HG03066 (cell line): ENCODE results near the gene SLC41A1.

ENCODE experiments used
- ATAC-seq: cut with Tn5 transposase; IDR thresholded peaks from one replicate; pipeline ENCODE4 v1.9.1; 2021; ENCODE audit warnings: low read depth; ENCODE audit not compliant: unreplicated experiment

Gene SLC41A1

DNA sequence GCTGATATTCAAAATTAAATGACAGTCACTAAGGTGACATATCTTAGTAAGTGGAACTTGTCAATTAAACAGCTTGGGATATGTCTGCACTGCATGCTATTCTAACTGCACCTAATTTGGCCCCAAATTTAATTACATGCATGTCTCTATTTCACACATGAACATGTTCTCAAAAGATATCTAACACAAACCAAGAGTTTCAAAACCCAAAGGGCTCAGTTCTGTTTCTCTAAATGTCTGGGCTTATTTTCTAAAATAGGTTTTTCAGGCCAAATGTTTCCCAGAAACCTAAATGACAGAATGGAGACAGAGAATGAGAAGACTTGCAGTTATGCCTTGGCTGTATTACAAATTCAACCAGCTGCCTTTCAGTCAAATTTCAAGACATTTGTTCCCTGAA, 49.0 kb downstream of the SLC41A1 start:
- no peak for ATAC-seq

DNA sequence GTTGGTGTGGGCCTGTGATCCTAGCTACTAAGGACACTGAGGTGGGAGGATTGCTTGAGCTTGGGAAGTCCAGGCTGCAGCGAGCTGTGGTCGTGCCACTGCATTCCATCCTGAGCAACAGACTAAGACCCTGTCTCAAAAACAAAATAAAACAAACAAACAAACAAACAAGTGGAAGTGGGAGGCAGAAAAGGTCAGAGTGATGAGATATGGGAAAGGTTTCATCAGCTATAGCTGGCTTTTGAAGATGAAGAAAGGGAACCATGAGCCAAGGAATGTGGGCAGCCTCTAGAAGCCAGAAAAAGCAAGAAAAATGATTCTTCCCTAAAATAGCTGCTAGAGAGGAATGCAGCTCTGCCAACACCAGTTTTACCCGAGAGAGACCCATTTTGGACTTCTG, 52.4 kb downstream of the SLC41A1 start:
- no peak for ATAC-seq

DNA sequence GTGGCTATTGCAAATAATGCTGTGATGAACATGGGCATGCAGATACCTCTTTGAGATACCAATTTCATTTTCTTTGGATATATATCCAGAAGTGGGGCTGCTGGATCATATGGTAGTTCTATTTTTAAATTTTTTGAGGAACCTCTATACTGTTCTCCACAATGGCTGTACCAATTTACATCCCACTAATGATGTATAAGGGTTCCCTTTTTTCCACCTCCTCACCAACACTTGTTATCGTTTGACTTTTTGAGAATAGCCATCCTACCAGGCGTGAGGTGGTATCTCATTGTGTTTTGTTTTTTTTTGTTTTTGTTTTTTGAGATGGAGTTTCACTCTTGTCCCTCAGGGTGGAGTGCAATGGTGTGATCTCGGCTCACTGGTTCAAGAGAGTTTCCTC, 56.4 kb downstream of the SLC41A1 start:
- no peak for ATAC-seq

DNA sequence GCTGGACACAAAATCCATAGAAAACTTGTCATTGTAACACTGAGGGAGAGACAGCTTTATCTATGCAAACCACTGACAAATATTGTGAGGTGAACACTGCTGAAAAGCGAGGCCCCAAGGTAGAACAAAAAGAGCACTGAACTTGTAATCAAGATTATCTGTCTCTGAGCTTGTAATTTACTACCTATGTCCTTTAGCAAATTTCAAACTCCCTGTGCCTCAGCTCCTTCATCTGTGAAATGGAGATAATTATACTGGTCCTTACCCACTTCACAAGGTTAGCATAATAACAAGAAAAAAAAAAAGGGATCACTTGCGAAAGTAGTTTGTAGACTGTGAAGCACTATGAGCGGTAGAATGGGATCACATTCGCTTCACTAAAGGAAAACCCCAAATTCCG, 58.1 kb downstream of the SLC41A1 start:
- ATAC-seq: no peak

DNA sequence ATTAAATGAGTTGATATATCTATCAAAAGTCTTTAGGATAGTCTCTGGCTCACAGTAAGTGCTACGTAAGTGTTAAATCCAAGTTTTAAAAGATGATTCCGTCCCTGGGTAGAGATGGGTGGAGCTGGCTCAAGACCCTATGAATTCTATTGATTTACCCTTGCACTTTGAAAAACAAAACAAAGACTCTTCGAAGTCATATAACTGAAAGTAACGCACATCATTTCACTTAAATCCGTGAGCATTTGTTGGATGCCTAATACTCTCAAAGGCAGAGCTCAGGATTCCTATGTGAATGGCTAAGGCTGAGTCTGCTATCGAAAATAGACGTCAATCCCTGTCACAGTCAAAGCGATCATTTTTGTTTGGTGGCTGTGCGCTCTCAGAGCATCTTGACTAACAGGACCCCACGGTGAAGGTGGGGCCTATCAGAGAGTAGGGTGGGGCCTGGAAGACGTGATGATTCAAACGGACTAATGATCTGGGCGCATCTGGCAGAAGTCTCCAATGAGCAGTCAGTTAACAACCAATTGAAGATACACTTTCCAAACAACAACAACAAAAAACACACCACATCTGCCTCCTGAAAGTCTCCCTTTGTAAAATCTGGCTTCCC, 61.9 kb downstream of the SLC41A1 start:
- no peak for ATAC-seq

DNA sequence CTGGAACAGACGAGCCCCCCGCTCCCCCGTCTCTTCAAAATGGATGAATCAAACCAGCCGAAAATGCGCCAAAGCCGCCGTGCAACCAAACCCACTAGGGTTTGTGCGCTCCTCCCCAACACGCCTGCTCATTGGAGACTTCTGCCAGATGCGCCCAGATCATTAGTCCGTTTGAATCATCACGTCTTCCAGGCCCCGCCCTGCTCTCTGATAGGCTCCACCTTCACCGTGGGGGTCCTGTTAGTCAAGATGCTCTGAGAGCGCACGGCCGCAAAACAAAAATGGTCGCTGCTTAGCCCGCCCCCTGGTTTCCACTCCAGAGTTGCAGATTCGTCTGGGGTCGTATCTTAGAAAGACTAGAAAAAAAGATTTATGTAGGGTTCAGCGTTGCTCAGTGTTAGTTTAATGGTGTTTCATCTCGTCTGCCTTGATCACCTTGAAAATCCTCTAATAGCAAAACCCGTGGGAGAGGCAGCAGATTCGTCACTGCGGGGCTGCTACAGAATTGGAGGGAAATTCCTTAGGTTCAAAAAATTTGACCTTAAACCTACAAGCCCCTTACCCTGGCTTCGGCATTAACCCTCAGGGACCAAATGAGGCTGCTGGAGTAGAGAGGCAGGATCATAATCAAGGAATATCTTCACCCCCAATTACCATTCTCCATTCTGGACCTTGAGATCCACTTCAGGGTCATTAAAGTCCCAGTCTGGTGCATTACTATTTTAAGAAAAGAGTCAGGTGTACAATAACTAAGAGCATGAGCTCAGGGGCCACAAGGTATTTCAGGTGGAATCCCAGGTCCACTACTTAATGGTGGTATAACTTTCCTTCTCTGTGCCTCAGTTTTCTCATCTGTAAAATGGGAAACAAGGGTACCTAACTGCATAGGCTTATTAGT, 62.6 kb downstream of the SLC41A1 start, which contains the start of gene NUCKS1:
TSS of gene NUCKS1 (minus strand) at position 45 of the 898 bp plus-strand sequence. CDS start 209 bp downstream, outside the sequence.
- ATAC-seq: peak; percentile 80

DNA sequence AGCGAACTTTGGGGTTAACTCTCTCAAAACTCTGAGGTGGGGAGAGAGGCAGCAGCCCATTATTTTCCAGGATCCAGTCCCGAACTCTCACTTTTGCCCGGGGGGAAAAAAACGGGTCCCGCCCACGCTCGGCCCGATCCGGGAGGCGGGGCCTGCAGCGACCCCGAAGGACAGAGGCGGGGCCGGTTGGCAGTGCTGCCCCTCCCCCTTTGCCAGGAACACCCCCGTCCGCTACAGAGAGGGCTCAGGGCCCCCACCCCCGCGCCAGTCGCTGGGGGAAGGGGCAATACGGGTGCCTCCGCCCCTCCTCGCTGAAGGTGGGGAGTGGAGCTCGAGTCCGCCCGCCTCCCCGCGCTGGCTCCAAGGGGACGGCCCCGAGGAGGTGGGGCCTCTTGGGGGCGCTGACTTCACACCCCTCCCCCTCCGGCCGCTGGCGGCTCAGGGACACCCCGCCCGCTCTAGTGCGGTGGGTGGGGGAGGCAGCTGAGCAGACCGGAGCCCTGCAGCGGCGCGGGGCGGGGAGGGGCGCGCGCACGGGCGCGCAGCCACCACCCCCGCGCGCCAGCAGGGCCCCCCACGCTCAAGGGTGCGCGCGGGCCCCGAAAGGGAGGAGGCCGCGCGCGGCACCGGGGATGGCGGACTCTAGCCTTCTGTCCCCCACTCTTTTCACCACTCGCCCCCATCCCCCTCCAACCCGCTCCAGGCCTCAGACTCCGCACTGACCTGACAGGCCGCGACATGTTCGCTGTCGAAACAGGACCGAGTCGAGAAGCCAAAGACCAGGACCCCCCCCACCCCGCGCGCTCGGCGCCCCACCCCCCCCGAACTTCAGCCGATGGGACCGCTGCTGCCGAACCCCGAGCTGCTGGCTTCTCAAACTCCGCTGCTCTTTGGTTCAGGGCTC, 63.5 kb downstream of the SLC41A1 start:
- peak; percentile 62 for ATAC-seq

DNA sequence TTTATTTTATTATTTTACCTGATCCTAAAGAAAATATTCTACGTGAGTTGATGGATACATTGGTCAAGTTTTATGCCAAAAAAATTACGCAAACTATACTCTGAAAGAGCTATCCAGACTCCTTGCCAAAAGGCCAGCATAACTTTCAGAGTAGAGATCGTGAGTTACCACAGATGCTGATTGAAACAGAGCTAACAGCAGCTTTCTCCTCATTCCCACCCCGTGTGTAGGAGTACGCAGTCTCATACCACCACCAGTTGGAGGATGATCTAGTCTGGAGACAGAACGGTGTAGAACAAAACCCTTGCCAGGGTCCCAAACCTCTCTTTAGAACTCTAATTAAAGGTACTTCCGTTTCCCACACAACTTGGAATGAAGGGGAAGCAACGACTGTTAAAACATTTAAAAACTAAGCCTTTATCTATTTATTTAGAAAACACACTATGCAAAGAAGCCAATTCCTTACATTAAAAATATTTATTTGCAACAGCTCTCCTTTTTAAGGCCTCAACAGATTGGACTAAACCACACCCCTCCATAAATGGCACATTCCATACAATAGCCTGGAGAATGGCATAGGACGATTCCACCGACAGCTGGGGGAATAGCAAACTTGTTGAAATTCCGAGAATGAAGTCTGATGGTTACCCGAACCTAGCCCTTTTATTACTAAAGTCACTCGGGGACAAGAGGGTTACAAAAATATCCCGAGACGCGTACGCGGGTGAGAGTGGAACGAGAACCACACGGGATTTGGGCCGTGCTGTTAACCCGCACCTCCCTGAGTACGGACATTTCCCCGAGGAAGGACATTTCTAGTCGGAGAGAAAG, 64.4 kb downstream of the SLC41A1 start:
- peak; percentile 16 for ATAC-seq

DNA sequence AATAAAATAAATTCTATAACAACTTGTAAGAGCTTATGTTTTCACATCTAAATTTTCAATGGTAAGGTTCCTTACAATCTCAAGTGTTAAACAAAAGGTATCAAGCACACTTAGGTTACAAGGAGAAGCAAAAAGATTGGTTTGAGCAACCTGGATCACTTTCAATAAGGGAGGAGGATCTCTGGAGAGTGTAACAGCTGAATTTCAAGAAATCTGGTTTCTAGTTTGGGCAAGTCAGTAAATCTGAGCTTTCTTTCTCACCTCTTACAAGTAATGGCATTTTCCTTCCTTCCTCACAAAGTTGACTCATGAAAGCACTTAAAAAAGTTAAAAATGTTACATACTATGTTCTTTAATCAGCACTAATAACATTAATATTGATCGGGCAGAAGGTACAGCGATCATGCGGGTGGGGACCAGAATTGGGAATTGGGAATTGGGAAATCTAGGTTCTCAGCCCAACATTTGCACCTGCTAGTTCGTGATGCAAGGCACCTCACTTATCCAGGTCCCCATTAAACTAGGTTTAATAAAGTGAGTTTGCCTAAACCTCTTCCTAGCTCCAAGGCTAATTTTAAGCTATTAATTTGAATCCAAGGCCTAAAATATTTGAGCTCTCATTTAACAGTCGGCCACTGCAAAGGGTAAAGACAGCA, 66.1 kb downstream of the SLC41A1 start:
- no peak for ATAC-seq

DNA sequence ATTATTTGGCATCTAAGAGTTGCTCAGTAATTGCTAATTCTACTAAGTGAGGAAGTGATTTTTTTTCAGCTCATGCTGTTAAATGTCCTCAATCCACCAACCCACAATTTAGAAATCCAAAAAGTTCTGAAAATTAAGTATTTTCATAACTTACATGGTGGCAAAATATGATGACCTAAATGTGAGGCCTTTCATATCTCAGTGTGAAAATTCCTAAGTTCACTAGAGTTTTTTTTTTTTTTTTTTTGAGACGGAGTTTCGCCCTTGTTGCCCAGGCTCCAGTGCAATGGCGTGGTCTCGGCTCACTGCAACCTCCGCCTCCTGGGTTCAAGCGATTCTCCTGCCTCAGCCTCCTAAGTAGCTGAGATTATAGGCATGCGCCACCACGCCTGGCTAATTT, 68.6 kb downstream of the SLC41A1 start:
- no peak for ATAC-seq

DNA sequence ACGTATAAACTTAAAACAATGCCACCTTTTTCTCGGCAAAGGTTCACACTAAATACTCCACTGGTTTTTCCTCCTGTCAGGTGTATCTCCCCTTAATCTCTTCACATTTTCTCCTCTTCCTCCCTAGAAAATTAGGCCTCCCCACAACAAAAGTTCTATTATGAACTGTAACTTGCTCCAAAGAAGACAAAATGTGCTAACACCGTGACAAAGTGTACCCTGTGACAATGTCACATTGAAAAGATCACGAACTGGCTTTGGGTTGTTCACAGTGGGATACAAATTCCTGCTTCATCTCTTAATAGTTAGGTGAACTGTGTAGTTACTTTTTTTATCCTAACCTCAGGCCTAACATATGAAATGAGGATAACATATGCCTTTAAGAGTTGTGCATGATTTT, 69.0 kb downstream of the SLC41A1 start:
- no peak for ATAC-seq

DNA sequence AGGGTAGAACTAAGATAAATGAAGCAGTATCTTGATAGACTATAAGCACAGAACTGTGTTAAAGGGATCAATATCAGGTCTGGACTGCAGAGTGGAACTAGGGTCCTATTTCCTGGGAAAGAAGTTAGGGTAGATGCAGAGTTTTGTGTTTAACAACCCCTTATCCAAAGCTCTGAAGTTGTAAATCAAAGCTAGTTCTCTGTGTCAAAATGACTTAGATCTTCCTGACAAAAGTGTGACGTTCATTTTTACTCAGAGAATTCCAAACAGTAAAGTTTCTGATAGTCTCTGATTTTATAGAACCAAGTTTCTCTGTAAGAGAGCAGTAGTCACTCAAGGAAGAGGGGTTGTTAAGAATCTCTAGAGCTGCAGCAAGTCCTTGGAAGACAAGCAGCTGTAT, 71.3 kb downstream of the SLC41A1 start:
- ATAC-seq: no peak

DNA sequence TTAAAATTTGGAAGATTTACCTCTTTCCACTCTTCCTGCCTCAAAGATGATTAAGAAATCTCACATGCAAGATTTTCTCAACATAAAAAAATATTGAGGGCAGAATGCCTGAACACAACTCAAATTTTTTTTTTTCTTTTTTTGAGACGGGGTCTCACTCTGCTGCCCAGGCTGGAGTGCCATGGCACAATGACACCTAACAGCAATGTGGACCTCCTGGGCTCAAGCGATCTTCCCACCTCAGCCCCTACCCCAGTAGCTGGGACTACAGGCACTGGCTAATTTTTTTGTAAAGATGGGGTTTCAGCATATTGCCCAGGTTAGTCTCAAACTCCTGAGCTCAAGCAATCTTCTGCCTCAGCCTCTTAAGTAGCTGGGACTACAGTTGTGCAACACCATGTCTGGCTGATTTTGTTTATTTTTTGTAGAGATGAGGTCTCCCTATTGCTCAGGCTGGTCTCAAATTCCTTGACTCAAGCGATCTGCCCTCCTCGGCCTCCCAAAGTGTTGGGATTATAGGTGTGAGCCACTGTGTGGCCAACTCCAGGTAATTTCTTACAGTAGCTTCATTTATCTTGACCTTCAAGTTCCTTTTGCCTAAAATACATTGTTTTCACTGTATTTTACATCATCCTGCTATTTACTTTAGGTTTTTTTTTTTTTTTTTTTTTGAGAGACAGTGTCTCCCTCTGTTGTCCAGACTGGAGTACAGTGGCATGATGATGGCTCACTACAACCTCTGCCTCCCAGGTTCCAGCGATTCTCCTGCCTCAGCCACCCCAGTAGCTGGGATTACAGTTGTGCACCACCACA, 73.4 kb downstream of the SLC41A1 start:
- no peak for ATAC-seq
